K562 (cell line): ENCODE measurements around the gene RTP5. TPM values are rescaled to one million over a fixed set of nuclear protein-coding genes. Genes with fewer than 3 reads are reported as not detected.

Experiments
- ATAC-seq: fragments of 200-7000 bp; cut with Tn5 transposase; 3 replicates; pipeline ENCODE4 v1.9.1; 2020; ENCODE audit warnings: moderate library complexity
- BruUV-seq: library from RNA; stranded (reverse); fragments of 400-500 nt; replicated peaks from 2 replicates; lab custom pipeline; 2021; lab: Mats Ljungman, UMichigan
- CTCF ChIA-PET: fragments of 300-600 bp; formaldehyde crosslinking; extraction: SDS; loops from one replicate; lab custom pipeline; 2021; ENCODE audit warnings: low intra/inter-chr PET ratio; lab: Yijun Ruan, JAX
- POLR2A ChIA-PET: fragments of 300-600, 350-650 bp; sonication (Branson Sonifier 250); formaldehyde crosslinking; extraction: SDS; loops from one replicate; lab custom pipeline; 2021; ENCODE audit warnings: antibody characterized with exemption, inconsistent platforms; lab: Yijun Ruan, JAX
- DNase-seq, 4 experiments: peaks; one replicate each; pipeline versions ENCODE4 v3.0.0 to v3.0.0-alpha.2; 2011 to 2018; ENCODE audit warnings: low spot score in 3 of 4, mixed read lengths in 3 of 4; ENCODE audit errors: extremely low read depth in 1 of 4
- FAIRE-seq: peaks from 2 replicates; lab custom pipeline; 2011; peaks lifted over from hg19 to GRCh38; lab: Jason Lieb, UNC
- H2AFZ ChIP-seq: 2 replicates; pipeline ENCODE4 v1.6.0; 2011; ENCODE audit warnings: low read depth, low read length, control low read depth, inconsistent platforms
- H3K27ac ChIP-seq: fragments of 200-600 bp; 3 replicates; pipeline ENCODE4 v1.8.0; 2011; ENCODE audit warnings: low read depth, mild to moderate bottlenecking, control low read depth, inconsistent platforms, low read length, moderate library complexity, mixed read lengths; ENCODE audit errors: extremely low read depth
- H3K27me3 ChIP-seq, 2 experiments: fragments of 300-600 bp in 1 of 2; 2 replicates in 1 of 2; 3 replicates in 1 of 2; pipeline versions ENCODE4 v1.6.0 to v1.8.0; 2011; ENCODE audit warnings: inconsistent platforms in 2 of 2, low read length in 2 of 2, mild to moderate bottlenecking in 1 of 2, mixed read lengths in 1 of 2, moderate library complexity in 1 of 2; ENCODE audit not compliant: control insufficient read depth in 2 of 2, insufficient read depth in 2 of 2
- H3K36me3 ChIP-seq: fragments of 300-600 bp; 3 replicates; pipeline ENCODE4 v1.8.0; 2011; ENCODE audit warnings: mild to moderate bottlenecking, low read length, inconsistent platforms; ENCODE audit not compliant: control insufficient read depth, insufficient read depth
- H3K4me1 ChIP-seq, 2 experiments: fragments of 200-600 bp in 1 of 2; replicated peaks in 1 of 2; 2 replicates in 1 of 2; 3 replicates in 1 of 2; pipeline versions ENCODE4 v1.5.1 to v1.8.0; 2011; ENCODE audit warnings: inconsistent platforms in 2 of 2, low read length in 2 of 2, mild to moderate bottlenecking in 1 of 2, mixed read lengths in 1 of 2, moderate library complexity in 1 of 2; ENCODE audit not compliant: control insufficient read depth in 2 of 2, insufficient read depth in 2 of 2
- H3K4me2 ChIP-seq: 2 replicates; pipeline ENCODE4 v1.6.1; 2011; ENCODE audit warnings: low read length, control low read depth, inconsistent platforms, mixed read lengths; ENCODE audit not compliant: insufficient read depth
- H3K4me3 ChIP-seq: fragments of 200-600 bp; sonication (generic), shearing (Covaris generic); 2 replicates; pipeline ENCODE4 v1.5.1; 2016; ENCODE audit warnings: control low read depth, inconsistent platforms
- H3K79me2 ChIP-seq: fragments of 200-600 bp; 3 replicates; pipeline ENCODE4 v1.8.0; 2011; ENCODE audit warnings: low read length, inconsistent platforms; ENCODE audit not compliant: control insufficient read depth, insufficient read depth
- H3K9ac ChIP-seq, 2 experiments: 2 replicates each; pipeline versions ENCODE4 v1.6.0 to v1.6.1; 2011; ENCODE audit warnings: low read depth in 2 of 2, low read length in 2 of 2, control low read depth in 1 of 2, inconsistent platforms in 1 of 2, mild to moderate bottlenecking in 1 of 2, mixed read lengths in 1 of 2; ENCODE audit not compliant: insufficient read depth in 1 of 2
- H3K9me1 ChIP-seq: one replicate; pipeline ENCODE4 v1.6.0; 2011; ENCODE audit warnings: inconsistent platforms, mild to moderate bottlenecking, low read length, moderate library complexity; ENCODE audit not compliant: control insufficient read depth, insufficient read depth
- H3K9me3 ChIP-seq: replicated peaks from 2 replicates; pipeline ENCODE4 v1.5.1; 2011; ENCODE audit warnings: low read depth, low read length, inconsistent platforms; ENCODE audit not compliant: control insufficient read depth, insufficient read depth
- H4K20me1 ChIP-seq: replicated peaks from 2 replicates; pipeline ENCODE4 v1.6.1; 2011; ENCODE audit warnings: low read length, inconsistent platforms, mixed read lengths; ENCODE audit not compliant: control insufficient read depth, insufficient read depth
- FOXP1 ChIP-seq: sonication (generic); formaldehyde crosslinking; IDR thresholded peaks from 2 replicates; pipeline ENCODE4 v1.8.0; 2022; ENCODE audit warnings: mild to moderate bottlenecking, missing genetic modification reagents
- NR2C1 ChIP-seq, 2 experiments: fragments of 450-650 bp; IDR thresholded peaks; 2 replicates each; pipeline ENCODE4 v1.6.1; 2017; ENCODE audit warnings: mild to moderate bottlenecking in 2 of 2, antibody characterized with exemption in 1 of 2, inconsistent platforms in 1 of 2, missing compliant biosample characterization in 1 of 2, missing genetic modification characterization in 1 of 2
- POLR2G ChIP-seq: fragments of 200-400 bp; formaldehyde crosslinking; IDR thresholded peaks from 2 replicates; pipeline ENCODE4 v1.6.1; 2017; ENCODE audit warnings: low read depth, mild to moderate bottlenecking, antibody characterized with exemption, low read length, moderate library complexity
- WGBS: fragments of 100-300 bp; shearing (Covaris generic); methylation state at CpG from one replicate; pipeline ENCODE4 v1.1.6; 2016; ENCODE audit warnings: low coverage, mixed read lengths; ENCODE audit not compliant: insufficient coverage; ENCODE audit errors: missing lambda C conversion rate; 5-methylcytosine and 5-hydroxymethylcytosine counted together
- in situ Hi-C: fragments of 300-500 bp; cut with MboI; formaldehyde crosslinking; loops from 4 replicates; pipeline ENCODE4 v1.15.0; 2018; ENCODE audit warnings: inconsistent platforms, mixed read lengths
- intact Hi-C: fragments of 100-400 bp; cut with micrococcal nuclease; formaldehyde crosslinking; loops from 2 replicates; pipeline ENCODE4 v1.14.2; 2022
- polyA plus RNA-seq, 8 experiments: library from polyadenylated mRNA; depleted of rRNA in 4 of 8; stranded (reverse) in 5 of 8; unstranded in 3 of 8; fragments of >200 nt; fragmentation: Nextera tagmentation in 2 of 8; fragmentation: Illumina TruSeq in 1 of 8; extraction: Ambion mirVana in 2 of 8; extraction: Trizol in 1 of 8; gene quantifications; 2 replicates each; pipeline versions ENCODE4 v1.2.1 to v1.2.3, GENCODE V29; 2011 to 2014; ENCODE audit warnings: inconsistent platforms in 1 of 8, missing spikeins in 1 of 8
- total RNA-seq, 7 experiments: library from RNA; depleted of rRNA in 6 of 7; stranded (reverse); fragments of >200 nt in 6 of 7; fragmentation: Illumina TruSeq in 2 of 7; extraction: Trizol in 2 of 7; gene quantifications; 2 replicates each; pipeline versions ENCODE4 v1.2.1 to v1.2.3, GENCODE V29; 2011 to 2021; ENCODE audit warnings: low replicate concordance in 1 of 7

RTP5 gene
- total and polyA plus RNA-seq, 9 of the 15 experiments (the other 6 are each of a cell fraction or from before 2014, with no cell fraction given), result not detected

- Histone ChIP-seq H3K36me3 (no peaks in the 10 kb centered on the region), H4K20me1 (no peaks in the 10 kb centered on the region), H3K9me1 (no peaks in the 10 kb centered on the region), H3K27me3 (no peaks in the 10 kb centered on the region), H3K9ac (no peak overlapping the region), H3K4me1 (peaks cover 0 to 58% of the 10 kb centered on the region in 2 experiments; a peak in 3 of 5 replicates), H3K4me2 (no peak overlapping the region), H2AFZ (no peak overlapping the region), H3K79me2 (no peaks in the 10 kb centered on the region), H3K27ac (no peak overlapping the region), H3K4me3 (no peak overlapping the region), H3K9me3 (no peaks in the 10 kb centered on the region)
- ATAC-seq (no peak), DNase-seq (peak in 1 of 4 experiments; percentile 3), FAIRE-seq (no peak)
- CTCF ChIA-PET, result no interaction called here
- intact Hi-C loops, result no loop called here
- in situ Hi-C loops, result no loop called here
- BruUV-seq, result no TSS peak
- TF ChIP-seq NR2C1 (IDR thresholded peaks at IDR 0.05) (no peak), NR2C1 (tag; IDR thresholded peaks at IDR 0.05) (peak; percentile 27; the same call in 1 of the 2 replicates), POLR2G (0 out of 2 replicates have a peak, but pooled peaks have one; percentile 14), FOXP1 (CRISPR knock-in tag) (no peak)
- POLR2A ChIA-PET, result no interaction called here
- WGBS, result 79% methylated on average over 15 of the region's 39 CpGs
Measured at GRCh38 chr2:241852116-241852980, 17.2 kb upstream of the RTP5 start.
